Measurements from ENCODE around the gene RAB11B. TPM values are rescaled to one million over a fixed set of nuclear protein-coding genes. Genes with fewer than 3 reads are reported as not detected.
"Not testable (repeated sequence)": the region's sequence is repeated elsewhere in the genome, so short reads cannot be mapped to it uniquely, and the experiment has no call there.

Gene RAB11B
- total RNA-seq, 2 experiments from 2014 or later = 66.8 to 71.5 TPM

DNA sequence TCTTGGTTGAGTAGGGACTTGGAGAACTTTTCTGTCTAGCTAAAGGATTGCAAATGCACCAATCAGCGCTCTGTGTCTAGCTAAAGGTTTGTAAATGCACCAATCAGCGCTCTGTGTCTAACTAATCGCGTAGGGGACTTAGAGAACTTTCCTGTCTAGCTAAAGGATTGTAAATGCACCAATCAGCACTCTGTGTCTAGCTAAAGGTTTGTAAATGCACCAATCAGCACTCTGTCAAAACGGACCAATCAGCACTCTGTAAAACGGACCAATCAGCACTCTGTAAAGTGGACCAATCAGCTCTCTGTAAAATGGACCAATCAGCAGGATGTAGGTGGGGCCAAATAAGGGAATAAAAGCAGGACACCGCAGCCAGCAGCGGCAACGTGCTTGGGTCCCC is 3.7 kb upstream of the RAB11B start:
- intact Hi-C loops (cut with DNase I, micrococcal nuclease) = loop anchor here in 1 of 2 experiments (5.0 kb wide), 1 partner anchor 179 kb away; the partner anchor contains the start of gene CERS4
- H3K27me3 ChIP-seq (ENCODE audit: control insufficient read depth in 1 of 2, insufficient read depth in 2 of 2, low read length in 2 of 2); H3K4me3 Mint-ChIP-seq; POLR2A ChIA-PET; H3K4me3 ChIP-seq (ENCODE audit: low read length); ATAC-seq (ENCODE audit: poor library complexity); DNase-seq; CTCF ChIA-PET; H3K9me3 ChIP-seq (ENCODE audit: control insufficient read depth in 1 of 2, insufficient read depth in 1 of 2, low read length in 2 of 2); H3K36me3 ChIP-seq (ENCODE audit: insufficient read depth, low read length); H3K27ac Mint-ChIP-seq; H3K36me3 Mint-ChIP-seq (ENCODE audit: low read depth); H3K27ac ChIP-seq (ENCODE audit: low read depth in 1 of 2, low read length in 2 of 2); H3K9me3 Mint-ChIP-seq; H3K27me3 Mint-ChIP-seq: not testable (repeated sequence)
- H3K4me1 Mint-ChIP-seq (ENCODE audit: low read depth) = peaks cover 14% of the 10 kb centered on the region
- H3K4me1 ChIP-seq (ENCODE audit: insufficient read depth, low read length) = peaks cover 15% of the 10 kb centered on the region

DNA sequence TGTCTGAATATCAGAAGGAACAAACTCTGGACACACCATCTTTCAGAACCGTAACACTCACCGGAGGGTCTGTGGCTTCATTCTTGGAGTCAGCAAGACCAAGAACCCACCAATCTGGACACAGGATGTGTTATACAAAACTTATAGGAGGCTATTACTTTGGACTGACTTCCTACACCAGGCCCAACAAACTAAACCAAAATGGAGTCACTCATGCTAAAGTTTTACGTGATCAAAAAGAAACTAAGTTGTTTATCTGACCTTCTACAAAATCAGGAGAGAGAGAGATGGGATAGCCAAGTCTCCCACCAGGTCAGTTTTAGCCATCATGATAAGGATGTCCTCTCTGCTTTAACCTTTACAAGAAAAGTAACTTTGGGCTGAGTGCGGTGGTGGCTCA is 3.2 kb upstream of the RAB11B start:
- Mint-ChIP-seq H3K4me3 (peak overlapping the region; percentile 71), H3K9me3 (no peaks in the 10 kb centered on the region), H3K36me3 (ENCODE audit: low read depth) (no peaks in the 10 kb centered on the region), H3K27me3 (no peaks in the 10 kb centered on the region), H3K4me1 (ENCODE audit: low read depth) (peaks cover 19% of the 10 kb centered on the region), H3K27ac (no peak overlapping the region)
- Histone ChIP-seq H3K27me3 (ENCODE audit: control insufficient read depth in 1 of 2, insufficient read depth in 2 of 2, low read length in 2 of 2) (no peaks in the 10 kb centered on the region), H3K9me3 (ENCODE audit: control insufficient read depth in 1 of 2, insufficient read depth in 1 of 2, low read length in 2 of 2) (no peaks in the 10 kb centered on the region), H3K4me3 (ENCODE audit: low read length) (no peak overlapping the region), H3K36me3 (ENCODE audit: insufficient read depth, low read length) (no peaks in the 10 kb centered on the region), H3K4me1 (ENCODE audit: insufficient read depth, low read length) (peaks cover 20% of the 10 kb centered on the region), H3K27ac (ENCODE audit: low read depth in 1 of 2, low read length in 2 of 2) (no peak overlapping the region)
- CTCF ChIA-PET = no interaction called here
- ATAC-seq (ENCODE audit: poor library complexity) (no peak), DNase-seq (no peak)
- POLR2A ChIA-PET = interaction anchor here (0.9 kb wide), 1 partner anchor 255 kb away, joined by 3 read pairs; no protein-coding TSS in a partner anchor
- TF ChIP-seq, protein P1, sequence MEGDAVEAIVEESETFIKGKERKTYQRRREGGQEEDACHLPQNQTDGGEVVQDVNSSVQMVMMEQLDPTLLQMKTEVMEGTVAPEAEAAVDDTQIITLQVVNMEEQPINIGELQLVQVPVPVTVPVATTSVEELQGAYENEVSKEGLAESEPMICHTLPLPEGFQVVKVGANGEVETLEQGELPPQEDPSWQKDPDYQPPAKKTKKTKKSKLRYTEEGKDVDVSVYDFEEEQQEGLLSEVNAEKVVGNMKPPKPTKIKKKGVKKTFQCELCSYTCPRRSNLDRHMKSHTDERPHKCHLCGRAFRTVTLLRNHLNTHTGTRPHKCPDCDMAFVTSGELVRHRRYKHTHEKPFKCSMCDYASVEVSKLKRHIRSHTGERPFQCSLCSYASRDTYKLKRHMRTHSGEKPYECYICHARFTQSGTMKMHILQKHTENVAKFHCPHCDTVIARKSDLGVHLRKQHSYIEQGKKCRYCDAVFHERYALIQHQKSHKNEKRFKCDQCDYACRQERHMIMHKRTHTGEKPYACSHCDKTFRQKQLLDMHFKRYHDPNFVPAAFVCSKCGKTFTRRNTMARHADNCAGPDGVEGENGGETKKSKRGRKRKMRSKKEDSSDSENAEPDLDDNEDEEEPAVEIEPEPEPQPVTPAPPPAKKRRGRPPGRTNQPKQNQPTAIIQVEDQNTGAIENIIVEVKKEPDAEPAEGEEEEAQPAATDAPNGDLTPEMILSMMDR (IDR thresholded peaks at IDR 0.05) = no peak
- intact Hi-C loops (cut with DNase I, micrococcal nuclease) = loop anchor here in 1 of 2 experiments (5.0 kb wide), 1 partner anchor 180 kb away; the partner anchor contains the start of gene CERS4

DNA sequence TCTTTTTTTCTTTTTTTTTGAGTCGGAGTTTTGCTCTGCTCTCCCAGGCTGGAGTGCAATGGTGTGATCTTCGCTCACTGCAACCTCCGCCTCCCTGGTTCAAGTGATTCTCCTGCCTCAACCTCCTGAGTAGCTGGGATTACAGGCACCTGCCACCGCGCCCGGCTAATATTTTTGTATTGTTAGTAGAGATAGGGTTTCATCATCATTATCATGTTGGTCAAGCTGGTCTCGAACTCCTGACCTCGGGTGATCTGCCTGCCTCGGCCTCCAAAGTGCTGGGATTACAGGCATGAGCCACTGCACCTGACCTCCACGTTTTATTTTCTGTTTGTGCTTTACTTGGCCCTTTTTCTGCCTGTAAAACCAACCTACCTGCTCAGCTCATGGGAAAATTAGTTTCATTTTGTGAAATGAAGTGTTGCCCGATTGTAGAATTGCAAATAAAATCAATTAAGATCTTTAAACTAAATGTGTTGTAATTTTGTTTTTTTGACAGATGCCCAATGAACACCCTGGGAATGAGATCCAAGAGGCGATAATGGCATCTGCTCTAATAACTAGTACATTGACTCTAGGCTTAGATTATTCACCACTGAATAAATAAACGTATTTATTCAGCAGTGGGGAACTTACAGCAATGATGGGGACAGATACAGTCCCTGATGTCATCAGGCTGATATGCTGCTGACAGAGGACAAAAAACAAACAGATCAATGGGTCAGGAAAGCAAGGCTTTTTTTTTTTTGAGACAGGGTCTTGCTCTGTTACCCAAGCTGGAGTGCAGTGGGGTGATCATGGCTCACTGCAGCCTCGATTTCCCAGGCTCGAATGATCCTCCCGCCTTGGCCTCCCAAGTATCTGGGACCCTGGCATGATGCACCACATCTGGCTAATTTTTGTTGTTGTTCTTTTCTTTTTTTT is 2.2 kb upstream of the RAB11B start:
- H3K36me3 Mint-ChIP-seq (ENCODE audit: low read depth) = peaks cover 1% of the 10 kb centered on the region
- peaks cover 26% of the 10 kb centered on the region for H3K4me1 Mint-ChIP-seq (ENCODE audit: low read depth)
- no peak for DNase-seq
- Histone ChIP-seq H3K36me3 (ENCODE audit: insufficient read depth, low read length) (no peaks in the 10 kb centered on the region), H3K4me1 (ENCODE audit: insufficient read depth, low read length) (peaks cover 24% of the 10 kb centered on the region), H3K27ac (ENCODE audit: low read depth in 1 of 2, low read length in 2 of 2) (no peak overlapping the region), H3K27me3 (ENCODE audit: control insufficient read depth in 1 of 2, insufficient read depth in 2 of 2, low read length in 2 of 2) (no peaks in the 10 kb centered on the region), H3K9me3 (ENCODE audit: control insufficient read depth in 1 of 2, insufficient read depth in 1 of 2, low read length in 2 of 2) (no peaks in the 10 kb centered on the region), H3K4me3 (ENCODE audit: low read length) (no peak overlapping the region)
- no peaks in the 10 kb centered on the region for H3K9me3 Mint-ChIP-seq
- intact Hi-C loops (cut with DNase I, micrococcal nuclease) = loop anchor here in 1 of 2 experiments (5.0 kb wide), 1 partner anchor 181 kb away; the partner anchor contains the start of gene CERS4
- ATAC-seq (ENCODE audit: poor library complexity) = no peak
- ChIA-PET POLR2A (interaction anchor here (0.9 kb wide), 1 partner anchor 254 kb away, joined by 3 read pairs; no protein-coding TSS in a partner anchor), CTCF (interaction anchor here (0.7 kb wide), 1 partner anchor 25 kb away, joined by 3 read pairs; the partner anchor contains the start of gene MARCHF2)
- TF ChIP-seq, protein P1 (IDR thresholded peaks at IDR 0.05) = no peak
- no peaks in the 10 kb centered on the region for H3K27me3 Mint-ChIP-seq
- H3K4me3 Mint-ChIP-seq = peak overlapping the region; percentile 59
- no peak overlapping the region for H3K27ac Mint-ChIP-seq

All from CD4-positive, alpha-beta T cell (primary cell).